K562 treated with DMSO at 1 percent for 12 hours (cell line): Measurements from ENCODE around the gene SLC28A1. TPM values are rescaled to one million over a fixed set of nuclear protein-coding genes. Genes with fewer than 3 reads are reported as not detected.

Source experiments
- total RNA-seq: library from RNA; unstranded; fragments of 300-600 nt; gene quantifications from 2 replicates; pipeline ENCODE4 v1.2.3, GENCODE V29; 2022; ENCODE audit not compliant: insufficient read depth

Gene SLC28A1
- not detected in 2 replicates for total RNA-seq

GRCh38 chr15:84883916-84884781 is at the start of gene SLC28A1:
Gene SLC28A1 (plus strand): TSS chr15:84884662. CDS start chr15:84887761, 3,099 bp downstream.

GRCh38 chr15:84981711-84982300 is 97.3 kb downstream of the SLC28A1 start, which contains the start of gene PDE8A:
Gene PDE8A (plus strand): TSS chr15:84981856. CDS start chr15:84982163, 307 bp downstream.

Other genes with a start within 250 kb of the SLC28A1 start
- 6.5 and 9.5 TPM in 2 replicates for gene WDR73, start 230.4 kb upstream of the SLC28A1 start, total RNA-seq
- not detected in 2 replicates for gene NMB, start 226.5 kb upstream of the SLC28A1 start, total RNA-seq
- 205 and 249 TPM in 2 replicates for gene SEC11A, start 168.5 kb upstream of the SLC28A1 start, total RNA-seq
- 6.8 and 23.2 TPM in 2 replicates for gene ZNF592, start 136.1 kb upstream of the SLC28A1 start, total RNA-seq
- gene ALPK3, start 67.3 kb upstream of the SLC28A1 start, total RNA-seq = 0.14 and 0.52 TPM in 2 replicates
- gene PDE8A, start 97.2 kb downstream of the SLC28A1 start, total RNA-seq = 5.7 and 14.5 TPM in 2 replicates